ENCODE data around the gene NOX1. TPM values are rescaled to one million over a fixed set of nuclear protein-coding genes. Genes with fewer than 3 reads are reported as not detected.

The NOX1 gene
- polyA plus RNA-seq, 1 donor (not counting 4 experiments of a cell fraction or from before 2014, with no cell fraction given), result not detected

- DNase-seq (ENCODE audit: low read depth, low spot score) (no peak), FAIRE-seq (no peak)
- H3K4me1 ChIP-seq (ENCODE audit: control insufficient read depth, extremely low read depth, insufficient read depth, low read length), result no peaks in the 10 kb centered on the region
- no peaks in the 10 kb centered on the region for H4K20me1 ChIP-seq (ENCODE audit: control insufficient read depth, extremely low read depth, insufficient read depth, low read length)
- H3K9ac ChIP-seq (ENCODE audit: control insufficient read depth, extremely low read depth, insufficient read depth, low read length), result no peak overlapping the region
- no peaks in the 10 kb centered on the region for H3K27me3 ChIP-seq (ENCODE audit: control insufficient read depth, extremely low read depth, insufficient read depth, low read length)
- H3K79me2 ChIP-seq (ENCODE audit: control insufficient read depth, insufficient read depth, low read length), result no peaks in the 10 kb centered on the region
- H3K36me3 ChIP-seq (ENCODE audit: control insufficient read depth in 2 of 2, extremely low read depth in 1 of 2, insufficient read depth in 2 of 2, low read length in 2 of 2), result no peaks in the 10 kb centered on the region
- H3K4me2 ChIP-seq (ENCODE audit: control insufficient read depth, extremely low read depth, insufficient read depth, low read depth, low read length), result no peak overlapping the region
- H3K27ac ChIP-seq (ENCODE audit: control insufficient read depth, insufficient read depth, low read length), result no peak overlapping the region
- H3K9me1 ChIP-seq (ENCODE audit: control insufficient read depth, extremely low read depth, insufficient read depth, low read length), result no peaks in the 10 kb centered on the region
- dilution Hi-C loops (cut with MboI; ENCODE audit: extremely low pct_ligation_motif_present, low sequenced_read_pairs), result no loop called here
- no peak overlapping the region for H2AFZ ChIP-seq (ENCODE audit: control insufficient read depth, low read length)
- H3K4me3 ChIP-seq (ENCODE audit: control insufficient read depth in 2 of 3, extremely low read depth in 1 of 3, insufficient read depth in 2 of 3, low read depth in 1 of 3, low read length in 3 of 3), result no peak overlapping the region
- H3K9me3 ChIP-seq (ENCODE audit: control insufficient read depth, low read depth, low read length), result no peaks in the 10 kb centered on the region
- no peak for TF ChIP-seq EZH2 (IDR thresholded peaks at IDR 0.05; ENCODE audit: low read length)
- no peak for TF ChIP-seq CTCF (optimal IDR thresholded peaks at IDR 0.05 in 1 of 3, IDR thresholded peaks at IDR 0.05 in 1 of 3, conservative IDR thresholded peaks at IDR 0.05 in 1 of 3; ENCODE audit: extremely low read depth in 1 of 3, insufficient read depth in 2 of 3, low read length in 3 of 3)
Measured at GRCh38 chrX:100864657-100865391, 9.3 kb downstream of the NOX1 start.

DNA sequence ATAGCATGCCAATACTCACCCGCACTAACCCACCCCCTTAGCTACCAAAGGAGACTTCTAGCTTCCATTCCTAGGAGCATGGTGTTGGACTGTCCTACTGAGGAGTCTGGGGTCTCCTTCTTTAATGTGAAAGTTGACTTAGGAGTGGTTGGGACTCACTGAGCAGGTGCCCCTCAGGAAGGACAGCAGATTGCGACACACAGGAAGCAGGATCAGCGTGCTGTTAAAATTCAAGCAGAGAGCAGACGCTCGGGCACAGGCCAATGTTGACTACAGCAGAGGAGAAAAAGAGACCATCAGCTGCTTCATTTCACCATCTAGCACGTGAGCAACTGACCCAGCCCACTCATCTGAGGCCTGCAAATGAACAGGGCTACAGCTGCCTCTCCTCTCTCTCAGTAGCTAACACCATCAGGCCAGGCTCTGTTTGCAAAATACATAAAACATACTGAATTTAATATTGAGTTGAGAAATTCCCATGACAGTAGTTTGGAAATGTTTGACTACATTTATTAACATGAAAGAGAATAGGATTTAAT, 10.8 kb downstream of the NOX1 start:
- H3K79me2 ChIP-seq (ENCODE audit: control insufficient read depth, insufficient read depth, low read length), result no peaks in the 10 kb centered on the region

More for the DNA sequence above, 10.8 kb downstream of the NOX1 start:
- H3K4me2 ChIP-seq (ENCODE audit: control insufficient read depth, extremely low read depth, insufficient read depth, low read depth, low read length), result no peak overlapping the region
- H3K4me3 ChIP-seq (ENCODE audit: control insufficient read depth in 2 of 3, extremely low read depth in 1 of 3, insufficient read depth in 2 of 3, low read depth in 1 of 3, low read length in 3 of 3), result no peak overlapping the region
- H3K4me1 ChIP-seq (ENCODE audit: control insufficient read depth, extremely low read depth, insufficient read depth, low read length), result no peaks in the 10 kb centered on the region
- dilution Hi-C loops (cut with MboI; ENCODE audit: extremely low pct_ligation_motif_present, low sequenced_read_pairs), result no loop called here
- H4K20me1 ChIP-seq (ENCODE audit: control insufficient read depth, extremely low read depth, insufficient read depth, low read length), result no peaks in the 10 kb centered on the region
- no peak overlapping the region for H3K9ac ChIP-seq (ENCODE audit: control insufficient read depth, extremely low read depth, insufficient read depth, low read length)
- H3K9me1 ChIP-seq (ENCODE audit: control insufficient read depth, extremely low read depth, insufficient read depth, low read length), result no peaks in the 10 kb centered on the region
- H3K27ac ChIP-seq (ENCODE audit: control insufficient read depth, insufficient read depth, low read length), result no peak overlapping the region
- H3K27me3 ChIP-seq (ENCODE audit: control insufficient read depth, extremely low read depth, insufficient read depth, low read length), result no peaks in the 10 kb centered on the region
- H2AFZ ChIP-seq (ENCODE audit: control insufficient read depth, low read length), result no peak overlapping the region
- DNase-seq (ENCODE audit: low read depth, low spot score), result no peak
- no peaks in the 10 kb centered on the region for H3K9me3 ChIP-seq (ENCODE audit: control insufficient read depth, low read depth, low read length)
- TF ChIP-seq CTCF (optimal IDR thresholded peaks at IDR 0.05 in 1 of 3, IDR thresholded peaks at IDR 0.05 in 1 of 3, conservative IDR thresholded peaks at IDR 0.05 in 1 of 3; ENCODE audit: extremely low read depth in 1 of 3, insufficient read depth in 2 of 3, low read length in 3 of 3) (no peak), EZH2 (IDR thresholded peaks at IDR 0.05; ENCODE audit: low read length) (no peak)
- no peaks in the 10 kb centered on the region for H3K36me3 ChIP-seq (ENCODE audit: control insufficient read depth in 2 of 2, extremely low read depth in 1 of 2, insufficient read depth in 2 of 2, low read length in 2 of 2)
- no peak for FAIRE-seq
